IMR-90 (cell line): Measurements from ENCODE around the gene ARFIP2. TPM values are rescaled to one million over a fixed set of nuclear protein-coding genes. Genes with fewer than 3 reads are reported as not detected.

Experiments
- ATAC-seq: fragments of 200-7000 bp; cut with Tn5 transposase; 2 replicates; pipeline ENCODE4 v1.9.1; 2020; ENCODE audit warnings: low read depth, mild to moderate bottlenecking, moderate library complexity
- BruUV-seq: library from RNA; stranded (reverse); fragments of 400-500 nt; replicated peaks from 2 replicates; lab custom pipeline; 2021; lab: Mats Ljungman, UMichigan
- CTCF ChIA-PET: fragments of 300-600 bp; formaldehyde crosslinking; extraction: SDS; loops from one replicate; lab custom pipeline; 2021; ENCODE audit warnings: antibody characterized with exemption; lab: Yijun Ruan, JAX
- POLR2A ChIA-PET: fragments of 300-600 bp; sonication (Branson Sonifier 250); formaldehyde crosslinking; loops from one replicate; lab custom pipeline; 2022; ENCODE audit warnings: antibody characterized with exemption; ENCODE audit not compliant: unreplicated experiment; lab: Charles Lee
- DNase-seq: peaks from one replicate; pipeline ENCODE4 v3.0.0; 2013
- H2AFZ ChIP-seq: replicated peaks from 2 replicates; pipeline ENCODE3; 2013; ENCODE audit warnings: low read length, mild to moderate bottlenecking; ENCODE audit not compliant: poor library complexity
- H2AK5ac ChIP-seq: 2 replicates; pipeline ENCODE4 v1.6.1; 2013; ENCODE audit warnings: low read depth, low read length, inconsistent platforms
- H2AK9ac ChIP-seq: replicated peaks from 2 replicates; pipeline ENCODE3; 2013; ENCODE audit warnings: mild to moderate bottlenecking, low read depth, low read length, moderate library complexity; ENCODE audit not compliant: poor library complexity
- H2BK120ac ChIP-seq: 2 replicates; pipeline ENCODE4 v1.6.1; 2013; ENCODE audit warnings: low read depth, low read length, inconsistent platforms
- H2BK15ac ChIP-seq: 3 replicates; pipeline ENCODE4 v1.6.1; 2013; ENCODE audit warnings: low read depth, low read length, inconsistent platforms
- H2BK20ac ChIP-seq: 2 replicates; pipeline ENCODE4 v1.6.1; 2013; ENCODE audit warnings: low read depth, mild to moderate bottlenecking, inconsistent platforms, low read length, moderate library complexity
- H2BK5ac ChIP-seq: 2 replicates; pipeline ENCODE4 v1.6.1; 2013; ENCODE audit warnings: mild to moderate bottlenecking, low read depth, low read length, inconsistent platforms; ENCODE audit not compliant: poor library complexity, severe bottlenecking
- H3K14ac ChIP-seq: replicated peaks from 2 replicates; pipeline ENCODE4 v1.6.1; 2013; ENCODE audit warnings: low read depth, low read length, inconsistent platforms
- H3K18ac ChIP-seq: 2 replicates; pipeline ENCODE4 v1.6.1; 2013; ENCODE audit warnings: low read depth, low read length, control low read depth
- H3K23ac ChIP-seq: 2 replicates; pipeline ENCODE4 v1.6.1; 2013; ENCODE audit warnings: low read depth, low read length, inconsistent platforms
- H3K27ac ChIP-seq: 2 replicates; pipeline ENCODE4 v1.5.1; 2013; ENCODE audit warnings: mild to moderate bottlenecking, control low read depth, low read length; ENCODE audit not compliant: insufficient read depth
- H3K27me3 ChIP-seq: 2 replicates; pipeline ENCODE4 v1.6.1; 2013; ENCODE audit warnings: low read length; ENCODE audit not compliant: control insufficient read depth, insufficient read depth
- H3K36me3 ChIP-seq: 2 replicates; pipeline ENCODE4 v1.6.1; 2013; ENCODE audit warnings: low read length, mixed read lengths; ENCODE audit not compliant: control insufficient read depth, insufficient read depth
- H3K4ac ChIP-seq: 2 replicates; pipeline ENCODE4 v1.6.1; 2013; ENCODE audit warnings: low read depth, low read length, inconsistent platforms
- H3K4me1 ChIP-seq: 2 replicates; pipeline ENCODE4 v1.6.1; 2013; ENCODE audit warnings: low read length, mixed read lengths; ENCODE audit not compliant: control insufficient read depth, insufficient read depth
- H3K4me2 ChIP-seq: 2 replicates; pipeline ENCODE4 v1.6.1; 2013; ENCODE audit warnings: low read depth, mild to moderate bottlenecking, control low read depth, low read length, moderate library complexity
- H3K4me3 ChIP-seq: 2 replicates; pipeline ENCODE4 v1.5.1; 2013; ENCODE audit warnings: low read depth, mild to moderate bottlenecking, control low read depth, low read length, moderate library complexity; ENCODE audit not compliant: insufficient read depth
- H3K56ac ChIP-seq: 2 replicates; pipeline ENCODE4 v1.6.1; 2013; ENCODE audit warnings: low read length, inconsistent platforms; ENCODE audit not compliant: insufficient read depth; ENCODE audit errors: extremely low read depth
- H3K79me1 ChIP-seq, 2 experiments: 2 replicates each; pipeline ENCODE4 v1.6.1; 2013; ENCODE audit warnings: low read length in 2 of 2, inconsistent platforms in 1 of 2, low read depth in 1 of 2
- H3K9ac ChIP-seq: 2 replicates; pipeline ENCODE4 v1.6.1; 2013; ENCODE audit warnings: low read depth, low read length, control low read depth
- H3K9me1 ChIP-seq: 2 replicates; pipeline ENCODE4 v1.6.1; 2013; ENCODE audit warnings: low read length, inconsistent platforms; ENCODE audit not compliant: insufficient read depth
- H3K9me3 ChIP-seq: 2 replicates; pipeline ENCODE4 v1.6.1; 2013; ENCODE audit warnings: low read length; ENCODE audit not compliant: control insufficient read depth, insufficient read depth
- H4K20me1 ChIP-seq: 2 replicates; pipeline ENCODE4 v1.6.1; 2013; ENCODE audit warnings: low read length, inconsistent platforms; ENCODE audit not compliant: insufficient read depth
- H4K5ac ChIP-seq: 2 replicates; pipeline ENCODE4 v1.6.1; 2013; ENCODE audit warnings: mild to moderate bottlenecking, low read depth, low read length, control low read depth
- H4K8ac ChIP-seq, 2 experiments: 2 replicates each; pipeline ENCODE4 v1.6.1; 2013; ENCODE audit warnings: low read depth in 2 of 2, low read length in 2 of 2, control low read depth in 1 of 2, inconsistent platforms in 1 of 2
- H4K91ac ChIP-seq: 2 replicates; pipeline ENCODE4 v1.6.1; 2013; ENCODE audit warnings: low read depth, low read length, inconsistent platforms; ENCODE audit not compliant: insufficient read depth
- BHLHE40 ChIP-seq: fragments of 150-350 bp; IDR thresholded peaks from 2 replicates; pipeline ENCODE4 v1.6.1; 2016; ENCODE audit warnings: mild to moderate bottlenecking, low read depth, low read length
- CEBPB ChIP-seq: IDR thresholded peaks from 2 replicates; pipeline ENCODE4 v1.6.1; 2012; ENCODE audit warnings: low read depth, low read length, improper control_type of control experiment
- CHD1 ChIP-seq: IDR thresholded peaks from 2 replicates; pipeline ENCODE4 v1.6.1; 2012; ENCODE audit warnings: low read depth, low read length, improper control_type of control experiment
- CTCF ChIP-seq: conservative IDR thresholded peaks from 2 replicates; pipeline ENCODE4 v1.5.1; 2012; ENCODE audit warnings: mild to moderate bottlenecking, low read depth, low read length, improper control_type of control experiment
- FOS ChIP-seq: fragments of 150-350 bp; IDR thresholded peaks from 2 replicates; pipeline ENCODE4 v1.6.1; 2016; ENCODE audit warnings: low read depth, low read length
- MAFK ChIP-seq: IDR thresholded peaks from 2 replicates; pipeline ENCODE4 v1.6.1; 2012; ENCODE audit warnings: low read depth, low read length, improper control_type of control experiment
- MAZ ChIP-seq: IDR thresholded peaks from 2 replicates; pipeline ENCODE4 v1.6.1; 2012; ENCODE audit warnings: low read depth, mild to moderate bottlenecking, low read length, improper control_type of control experiment, moderate library complexity, borderline replicate concordance
- MXI1 ChIP-seq: IDR thresholded peaks from 2 replicates; pipeline ENCODE4 v1.6.1; 2012; ENCODE audit warnings: low read depth, mild to moderate bottlenecking, low read length, moderate library complexity, borderline replicate concordance
- NFE2L2 ChIP-seq: fragments of 150-350 bp; IDR thresholded peaks from 2 replicates; pipeline ENCODE4 v1.6.1; 2016; ENCODE audit warnings: low read depth, mild to moderate bottlenecking, low read length
- RAD21 ChIP-seq: IDR thresholded peaks from 2 replicates; pipeline ENCODE4 v1.6.1; 2012; ENCODE audit warnings: low read length, improper control_type of control experiment
- RCOR1 ChIP-seq: IDR thresholded peaks from 2 replicates; pipeline ENCODE4 v1.6.1; 2012; ENCODE audit warnings: mild to moderate bottlenecking, low read length, improper control_type of control experiment; ENCODE audit not compliant: insufficient replicate concordance
- RFX5 ChIP-seq: IDR thresholded peaks from 2 replicates; pipeline ENCODE4 v1.8.0; 2012; ENCODE audit warnings: low read depth, mild to moderate bottlenecking, low read length, moderate library complexity
- SMC3 ChIP-seq: fragments of 150-350 bp; IDR thresholded peaks from 2 replicates; pipeline ENCODE4 v1.6.1; 2016; ENCODE audit warnings: low read depth, mild to moderate bottlenecking, antibody characterized with exemption, low read length, moderate library complexity
- WGBS, 2 experiments: methylation state at CpG; one replicate each; pipeline versions ENCODE4 v1.1.5 to v1.1.7; 2013; ENCODE audit warnings: missing lambda C conversion rate in 2 of 2; ENCODE audit not compliant: insufficient read length in 1 of 2; ENCODE audit errors: extremely low coverage in 2 of 2; 5-methylcytosine and 5-hydroxymethylcytosine counted together
- dilution Hi-C: fragments of 300-500 bp; cut with HindIII; formaldehyde crosslinking; loops from one replicate; pipeline ENCODE4 v1.14.3; 2018; ENCODE audit warnings: low sequenced_read_pairs; ENCODE audit not compliant: unreplicated experiment
- in situ Hi-C: fragments of 300-500 bp; cut with MboI; formaldehyde crosslinking; loops from 3 replicates; pipeline ENCODE4 v1.14.3; 2019; ENCODE audit warnings: low sequenced_read_pairs, inconsistent platforms, mixed read lengths
- intact Hi-C: fragments of 100-400 bp; cut with micrococcal nuclease; formaldehyde crosslinking; loops from 2 replicates; pipeline ENCODE4 v1.10.0; 2022
- polyA plus RNA-seq, 3 experiments: library from polyadenylated mRNA; depleted of rRNA; stranded (reverse); fragments of >200 nt; gene quantifications; 2 replicates each; pipeline ENCODE4 v1.2.3, GENCODE V29; 2012; ENCODE audit warnings: low replicate concordance in 1 of 3
- total RNA-seq: library from RNA; depleted of rRNA; stranded (reverse); fragments of >200 nt; gene quantifications from 2 replicates; pipeline ENCODE4 v1.2.3, GENCODE V29; 2012
- TF ChIP-seq, protein P1 (sequence below): fragments of 150-350 bp; IDR thresholded peaks from 2 replicates; pipeline ENCODE4 v1.6.1; 2016; ENCODE audit warnings: low read depth, mild to moderate bottlenecking, low read length, moderate library complexity, borderline replicate concordance

ARFIP2 gene
- total and polyA plus RNA-seq, 2 of the 4 experiments (the other 2 are of a cell fraction): 84.4 to 93.9 TPM

GRCh38 chr11:6520265-6520664 lies 39.1 kb upstream of the ARFIP2 start:
- H3K4ac ChIP-seq: no peak overlapping the region
- H2AFZ ChIP-seq: no peak overlapping the region
- POLR2A ChIA-PET: no interaction called here
- no peaks in the 10 kb centered on the region for H3K79me1 ChIP-seq
- no TSS peak for BruUV-seq
- no peak overlapping the region for H2AK9ac ChIP-seq
- H3K18ac ChIP-seq: no peak overlapping the region
- H3K4me1 ChIP-seq: 0 out of 2 replicates have a peak, but pooled peaks cover 2% of the 10 kb centered on the region
- H4K91ac ChIP-seq: no peak overlapping the region
- peaks cover 3% of the 10 kb centered on the region; the same call in 1 of the 2 replicates for H3K36me3 ChIP-seq
- no peak overlapping the region for H3K4me3 ChIP-seq
- CTCF ChIA-PET: no interaction called here
- H3K9me3 ChIP-seq: no peaks in the 10 kb centered on the region
- no peak overlapping the region for H2BK5ac ChIP-seq
- intact Hi-C loops: loop anchor here (5.0 kb wide), 1 partner anchor 553 kb away; the partner anchor contains the start of gene OR56A5
- H2BK20ac ChIP-seq: no peak overlapping the region
- no peak overlapping the region for H3K14ac ChIP-seq
- H3K27me3 ChIP-seq: no peaks in the 10 kb centered on the region
- no peaks in the 10 kb centered on the region for H4K20me1 ChIP-seq
- H3K56ac ChIP-seq: no peak overlapping the region
- H3K9ac ChIP-seq: no peak overlapping the region
- no peak for TF ChIP-seq CEBPB
- TF ChIP-seq FOS: no peak
- no peak for TF ChIP-seq SMC3
- no peak for TF ChIP-seq MAFK
- no peak for TF ChIP-seq CHD1
- TF ChIP-seq RAD21: no peak
- TF ChIP-seq RFX5: no peak
- no peak for TF ChIP-seq NFE2L2
- no peak for TF ChIP-seq MXI1
- TF ChIP-seq, protein P1, sequence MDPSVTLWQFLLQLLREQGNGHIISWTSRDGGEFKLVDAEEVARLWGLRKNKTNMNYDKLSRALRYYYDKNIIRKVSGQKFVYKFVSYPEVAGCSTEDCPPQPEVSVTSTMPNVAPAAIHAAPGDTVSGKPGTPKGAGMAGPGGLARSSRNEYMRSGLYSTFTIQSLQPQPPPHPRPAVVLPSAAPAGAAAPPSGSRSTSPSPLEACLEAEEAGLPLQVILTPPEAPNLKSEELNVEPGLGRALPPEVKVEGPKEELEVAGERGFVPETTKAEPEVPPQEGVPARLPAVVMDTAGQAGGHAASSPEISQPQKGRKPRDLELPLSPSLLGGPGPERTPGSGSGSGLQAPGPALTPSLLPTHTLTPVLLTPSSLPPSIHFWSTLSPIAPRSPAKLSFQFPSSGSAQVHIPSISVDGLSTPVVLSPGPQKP: no peak
- TF ChIP-seq CTCF: no peak
- TF ChIP-seq MAZ: no peak
- no peak for TF ChIP-seq RCOR1
- no peak for TF ChIP-seq BHLHE40
- H2AK5ac ChIP-seq: no peak overlapping the region
- DNase-seq (no peak), ATAC-seq (no peak)
- no CpG with 5 or more reads among the region's 3 CpGs for WGBS, 2 experiments
- H3K23ac ChIP-seq: no peak overlapping the region
- H4K8ac ChIP-seq: no peak overlapping the region
- no peak overlapping the region for H2BK120ac ChIP-seq
- H3K27ac ChIP-seq: no peak overlapping the region
- H3K9me1 ChIP-seq: peaks cover 6% of the 10 kb centered on the region; the same call in 1 of the 2 replicates
- no peak overlapping the region for H2BK15ac ChIP-seq
- dilution Hi-C loops: no loop called here
- no peak overlapping the region for H4K5ac ChIP-seq
- no peak overlapping the region for H3K4me2 ChIP-seq
- in situ Hi-C loops: no loop called here
